Lung (tissue), 12 donors: ENCODE results near the gene ST3GAL3. TPM values are rescaled to one million over a fixed set of nuclear protein-coding genes. Genes with fewer than 3 reads are reported as not detected.

Experiments
- ATAC-seq: fragments of 200-7000 bp; cut with Tn5 transposase; one replicate; pipeline ENCODE4 v1.9.1; 2020; ENCODE audit warnings: moderate number of reproducible peaks; ENCODE audit not compliant: insufficient read depth, low FRiP score
- DNase-seq, 3 donors: peaks; one replicate each; pipeline ENCODE4 v3.0.0-alpha.2; 2013 to 2017
- H3K27ac ChIP-seq, 2 donors: one replicate each; pipeline ENCODE4 v1.5.1; 2013; ENCODE audit warnings: mild to moderate bottlenecking in 2 of 2, moderate library complexity in 2 of 2, control low read depth in 1 of 2, inconsistent platforms in 1 of 2, low read depth in 1 of 2, low read length in 1 of 2
- H3K27me3 ChIP-seq, 3 donors: one replicate each; pipeline ENCODE4 v1.5.1; 2013; ENCODE audit warnings: low read length in 2 of 3; ENCODE audit not compliant: control insufficient read depth in 3 of 3, insufficient read depth in 3 of 3
- H3K36me3 ChIP-seq, 4 donors: one replicate each; pipeline ENCODE4 v1.5.1; 2013; ENCODE audit warnings: low read length in 4 of 4, mild to moderate bottlenecking in 1 of 4, moderate library complexity in 1 of 4; ENCODE audit not compliant: control insufficient read depth in 4 of 4, insufficient read depth in 4 of 4
- H3K4me1 ChIP-seq, 5 donors: one replicate each; pipeline ENCODE4 v1.5.1; 2013; ENCODE audit warnings: low read length in 5 of 5, mild to moderate bottlenecking in 2 of 5, moderate library complexity in 1 of 5; ENCODE audit not compliant: control insufficient read depth in 5 of 5, insufficient read depth in 5 of 5
- H3K4me3 ChIP-seq: one replicate; pipeline ENCODE4 v1.5.1; 2013; ENCODE audit warnings: mild to moderate bottlenecking, control low read depth, moderate library complexity
- H3K9ac ChIP-seq, 2 donors: one replicate each; pipeline ENCODE4 v1.5.1; 2013; ENCODE audit warnings: low read length in 2 of 2, control low read depth in 1 of 2; ENCODE audit not compliant: insufficient read depth in 1 of 2
- H3K9me3 ChIP-seq, 4 donors: one replicate each; pipeline ENCODE4 v1.5.1; 2013; ENCODE audit warnings: low read length in 3 of 4, mild to moderate bottlenecking in 1 of 4, moderate library complexity in 1 of 4; ENCODE audit not compliant: control insufficient read depth in 4 of 4, insufficient read depth in 3 of 4
- CTCF ChIP-seq: IDR thresholded peaks from 2 replicates; pipeline ENCODE4 v1.5.1; 2012; ENCODE audit warnings: mild to moderate bottlenecking; ENCODE audit errors: control extremely low read depth, extremely low read depth
- WGBS, 2 donors: extraction: QIAGEN DNeasy Blood & Tissue Kit; methylation state at CpG; one replicate each; pipeline ENCODE4 v1.1.7; 2013; 5-methylcytosine and 5-hydroxymethylcytosine counted together
- polyA plus RNA-seq, 2 donors: library from polyadenylated mRNA; stranded (reverse); fragments of 200-250 nt; gene quantifications; one replicate each; pipeline ENCODE4 v1.2.1, GENCODE V29; 2013
- total RNA-seq, 2 donors: library from RNA; depleted of rRNA in 1 of 2; stranded (reverse); fragments of >200 nt in 1 of 2; gene quantifications; one replicate each; pipeline ENCODE4 v1.2.1, GENCODE V29; 2014 to 2021
- donor health status: control.
- donor health status: control.
- donor health status: Bipolar disorder and iron deficiency.
- donor health status: healthy.
- donor health status: DM: yes; HTN: yes; CAD: no.

The ST3GAL3 gene
- total and polyA plus RNA-seq, 4 donors = 8.4 to 28.0 (median 17.1) TPM

DNA sequence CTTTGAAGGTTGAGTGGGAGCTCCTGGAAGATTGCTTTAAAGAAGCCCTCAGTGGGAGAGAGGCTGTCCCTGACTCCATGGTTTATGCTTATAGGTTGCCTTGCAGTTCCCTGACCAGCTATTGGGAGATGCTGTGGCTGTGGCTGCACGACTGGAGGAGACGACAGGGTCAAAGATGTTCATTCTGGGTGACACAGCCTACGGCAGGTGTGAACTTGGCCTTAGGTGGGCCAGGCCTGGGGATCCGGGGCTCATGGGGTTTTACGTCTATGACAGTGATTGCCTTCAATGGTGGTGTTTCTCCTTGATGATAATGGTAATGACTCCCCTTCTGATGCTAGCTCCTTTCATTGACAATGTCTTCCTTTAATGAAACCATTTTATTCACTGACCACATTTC is 263.2 kb downstream of the ST3GAL3 start:
- TF ChIP-seq CTCF = no peak
- DNase-seq (no peak), ATAC-seq (no peak)
- no peaks in the 10 kb centered on the region for H3K9me3 ChIP-seq
- H3K27ac ChIP-seq = no peak overlapping the region
- peaks cover 0 to 17% (median 0%) of the 10 kb centered on the region in 5 donors for H3K4me1 ChIP-seq
- peak overlapping the region; percentile 71 for H3K4me3 ChIP-seq
- peaks cover under 1 to 19% (median 5%) of the 10 kb centered on the region in 4 donors for H3K36me3 ChIP-seq
- WGBS, 2 donors = 53 to 71% methylated on average over 5 of the region's 5 CpGs
- H3K9ac ChIP-seq = no peak overlapping the region
- H3K27me3 ChIP-seq = no peaks in the 10 kb centered on the region

DNA sequence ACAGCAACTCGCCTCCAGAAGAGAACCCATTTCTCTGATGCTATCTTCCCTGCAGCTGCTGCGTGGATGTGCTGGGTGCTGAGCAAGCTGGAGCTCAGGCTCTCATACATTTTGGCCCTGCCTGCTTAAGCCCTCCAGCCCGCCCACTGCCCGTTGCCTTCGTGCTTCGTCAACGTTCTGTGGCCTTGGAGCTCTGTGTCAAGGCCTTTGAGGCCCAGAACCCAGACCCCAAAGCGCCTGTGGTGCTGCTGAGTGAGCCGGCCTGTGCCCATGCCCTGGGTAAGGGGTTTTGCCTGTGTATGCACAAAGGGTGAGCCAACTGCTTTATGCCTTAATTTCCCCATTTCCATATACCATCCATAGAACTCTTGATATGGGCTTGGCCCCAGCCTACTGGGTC is 263.6 kb downstream of the ST3GAL3 start:
- Histone ChIP-seq H3K4me1 (peaks cover 0 to 21% (median 4%) of the 10 kb centered on the region in 5 donors), H3K9me3 (no peaks in the 10 kb centered on the region), H3K4me3 (peak overlapping the region; percentile 71), H3K9ac (no peak overlapping the region), H3K27me3 (no peaks in the 10 kb centered on the region), H3K36me3 (peaks cover 0 to 16% (median 5%) of the 10 kb centered on the region in 4 donors), H3K27ac (no peak overlapping the region)
- TF ChIP-seq CTCF = no peak
- no peak for DNase-seq
- WGBS, 2 donors = 93 to 95% methylated on average over 9 of the region's 9 CpGs
- ATAC-seq = no peak

- no peak for DNase-seq
- H3K4me3 ChIP-seq = no peak overlapping the region
- no peak overlapping the region for H3K9ac ChIP-seq
- no peak for TF ChIP-seq CTCF
- H3K9me3 ChIP-seq = no peaks in the 10 kb centered on the region
- H3K27ac ChIP-seq = no peak overlapping the region
- peaks cover 0 to 14% (median 9%) of the 10 kb centered on the region in 4 donors for H3K36me3 ChIP-seq
- 97 to 98% methylated on average over 17 of the region's 17 CpGs for WGBS, 2 donors
- ATAC-seq = no peak
- H3K4me1 ChIP-seq = peaks cover 0 to 26% (median 9%) of the 10 kb centered on the region in 5 donors
- no peaks in the 10 kb centered on the region for H3K27me3 ChIP-seq
Measured at GRCh38 chr1:43971336-43971980, 264.1 kb downstream of the ST3GAL3 start.
